HCT116 (cell line): ENCODE measurements around the gene RTN4. TPM values are rescaled to one million over a fixed set of nuclear protein-coding genes. Genes with fewer than 3 reads are reported as not detected.

Experiments used
- ATAC-seq: fragments of 200-7000 bp; cut with Tn5 transposase; 2 replicates; pipeline ENCODE4 v1.9.1; 2020; ENCODE audit warnings: mild to moderate bottlenecking, moderate library complexity
- BruUV-seq: library from RNA; stranded (reverse); fragments of 400-500 nt; replicated peaks from 2 replicates; lab custom pipeline; 2021; lab: Mats Ljungman, UMichigan
- CTCF ChIA-PET: fragments of 300-600 bp; sonication (Branson Sonifier 250); formaldehyde crosslinking; loops from one replicate; lab custom pipeline; 2021; ENCODE audit warnings: antibody characterized with exemption; lab: Charles Lee
- POLR2A ChIA-PET: fragments of 300-600, 350-600 bp; sonication (Branson Sonifier 250); formaldehyde crosslinking; loops from one replicate; lab custom pipeline; 2021; ENCODE audit warnings: antibody characterized with exemption; lab: Charles Lee
- RAD21 ChIA-PET, 2 experiments: fragments of 300-600 bp; sonication (Branson Sonifier 250); formaldehyde crosslinking; loops; one replicate each; lab custom pipeline; 2023; ENCODE audit warnings: low total read pairs in 2 of 2; ENCODE audit not compliant: uncharacterized antibody in 2 of 2, unreplicated experiment in 2 of 2, low non-redundant PET in 1 of 2; lab: Charles Lee
- DNase-seq: peaks from one replicate; pipeline ENCODE4 v3.0.0-alpha.2; 2010; ENCODE audit warnings: low read depth, low spot score
- H2AFZ ChIP-seq: fragments of 200-600 bp; shearing (Covaris generic), sonication (generic); 2 replicates; pipeline ENCODE4 v1.6.1; 2017; ENCODE audit warnings: low read depth, mixed run types, mixed read lengths, antibody characterized with exemption, low read length; ENCODE audit not compliant: poor library complexity, severe bottlenecking
- H3K27ac ChIP-seq: 2 replicates; pipeline ENCODE4 v1.5.1; 2012; ENCODE audit warnings: low read depth, low read length
- H3K27me3 ChIP-seq: fragments of 200-600 bp; sonication (generic); 2 replicates; pipeline ENCODE4 v1.6.1; 2016; ENCODE audit warnings: mixed run types, low read length, mixed read lengths; ENCODE audit not compliant: insufficient read depth
- H3K36me3 ChIP-seq, 2 experiments: fragments of 200-500 bp in 1 of 2; fragments of 200-600 bp in 1 of 2; sonication (Bioruptor generic) in 1 of 2; sonication (generic) in 1 of 2; 2 replicates each; pipeline versions ENCODE4 v1.5.1 to v1.6.1; 2014 to 2016; ENCODE audit warnings: low read length in 2 of 2, inconsistent platforms in 1 of 2, mixed read lengths in 1 of 2, mixed run types in 1 of 2; ENCODE audit not compliant: insufficient read depth in 2 of 2, control insufficient read depth in 1 of 2
- H3K4me1 ChIP-seq, 2 experiments: fragments of 200-600 bp in 1 of 2; sonication (generic) in 1 of 2; 2 replicates each; pipeline versions ENCODE4 v1.5.1 to v1.6.1; 2012 to 2017; ENCODE audit warnings: low read length in 2 of 2, inconsistent platforms in 1 of 2, mild to moderate bottlenecking in 1 of 2, mixed read lengths in 1 of 2, mixed run types in 1 of 2, moderate library complexity in 1 of 2; ENCODE audit not compliant: insufficient read depth in 2 of 2, control insufficient read depth in 1 of 2
- H3K4me2 ChIP-seq: fragments of 200-600 bp; sonication (generic); 2 replicates; pipeline ENCODE4 v1.6.1; 2017; ENCODE audit warnings: mixed run types, low read length, mixed read lengths
- H3K4me3 ChIP-seq, 2 experiments: fragments of 200-600 bp in 1 of 2; sonication (generic) in 1 of 2; replicated peaks in 1 of 2; 2 replicates each; pipeline ENCODE4 v1.5.1; 2011 to 2016; ENCODE audit warnings: low read length in 2 of 2, control low read depth in 1 of 2, low read depth in 1 of 2, mild to moderate bottlenecking in 1 of 2, mixed read lengths in 1 of 2, mixed run types in 1 of 2
- H3K79me2 ChIP-seq: fragments of 200-600 bp; sonication (generic); 2 replicates; pipeline ENCODE4 v1.6.1; 2017; ENCODE audit warnings: mild to moderate bottlenecking, mixed run types, low read length, moderate library complexity, mixed read lengths; ENCODE audit not compliant: insufficient read depth
- H3K9ac ChIP-seq: fragments of 200-600 bp; sonication (generic); 2 replicates; pipeline ENCODE4 v1.6.1; 2016; ENCODE audit warnings: low read length, mixed read lengths
- H3K9me2 ChIP-seq: fragments of 200-600 bp; sonication (generic), shearing (Covaris generic); 2 replicates; pipeline ENCODE4 v1.6.1; 2017; ENCODE audit warnings: mixed run types, mild to moderate bottlenecking, moderate library complexity; ENCODE audit not compliant: insufficient read depth
- H3K9me3 ChIP-seq, 2 experiments: fragments of 200-500 bp in 1 of 2; fragments of 200-600 bp in 1 of 2; sonication (Bioruptor generic) in 1 of 2; sonication (generic) in 1 of 2; 2 replicates each; pipeline ENCODE4 v1.6.1; 2014 to 2017; ENCODE audit warnings: low read length in 2 of 2, mixed read lengths in 2 of 2, inconsistent platforms in 1 of 2, low read depth in 1 of 2, mild to moderate bottlenecking in 1 of 2, mixed run types in 1 of 2, moderate library complexity in 1 of 2; ENCODE audit not compliant: control insufficient read depth in 1 of 2, insufficient read depth in 1 of 2
- H4K20me1 ChIP-seq: fragments of 200-600 bp; sonication (generic), shearing (Covaris generic); 2 replicates; pipeline ENCODE4 v1.6.1; 2017; ENCODE audit warnings: mixed run types, mild to moderate bottlenecking, moderate library complexity; ENCODE audit not compliant: insufficient read depth
- EGR1 ChIP-seq: IDR thresholded peaks from 2 replicates; pipeline ENCODE4 v1.6.1; 2012; ENCODE audit warnings: low read depth
- ELF1 ChIP-seq: IDR thresholded peaks from 2 replicates; pipeline ENCODE4 v1.6.1; 2012; ENCODE audit warnings: low read depth, borderline replicate concordance
- EZH2 ChIP-seq: fragments of 200-600 bp; sonication (generic); IDR thresholded peaks from 2 replicates; pipeline ENCODE4 v1.6.1; 2017; ENCODE audit warnings: antibody characterized with exemption, mixed run types
- EZH2phosphoT487 ChIP-seq: fragments of 200-600 bp; IDR thresholded peaks from 2 replicates; pipeline ENCODE4 v1.6.1; 2018; ENCODE audit warnings: antibody characterized with exemption, borderline replicate concordance
- FOSL1 ChIP-seq: IDR thresholded peaks from 2 replicates; pipeline ENCODE4 v1.6.1; 2012; ENCODE audit warnings: low read depth
- POLR2A ChIP-seq: IDR thresholded peaks from 2 replicates; pipeline ENCODE4 v1.7.0; 2011; ENCODE audit warnings: borderline replicate concordance; ENCODE audit not compliant: insufficient read depth, insufficient read length; ENCODE audit errors: extremely low read depth
- RAD21 ChIP-seq: IDR thresholded peaks from 2 replicates; pipeline ENCODE4 v1.6.1; 2012; ENCODE audit warnings: low read depth, mild to moderate bottlenecking
- SP1 ChIP-seq: IDR thresholded peaks from 2 replicates; pipeline ENCODE4 v1.6.1; 2012; ENCODE audit warnings: low read depth
- SRF ChIP-seq: IDR thresholded peaks from 2 replicates; pipeline ENCODE4 v1.6.1; 2012; ENCODE audit warnings: low read depth
- YY1 ChIP-seq: IDR thresholded peaks from 2 replicates; pipeline ENCODE4 v1.6.1; 2011; ENCODE audit warnings: low read length, low read depth, moderate library complexity, mild to moderate bottlenecking; ENCODE audit not compliant: insufficient replicate concordance; ENCODE audit errors: extremely low read depth
- ZFX ChIP-seq: fragments of 450-650 bp; IDR thresholded peaks from 2 replicates; pipeline ENCODE4 v1.6.1; 2017
- intact Hi-C: fragments of 100-400 bp; cut with micrococcal nuclease; formaldehyde crosslinking; loops from 2 replicates; pipeline ENCODE4 v1.10.0; 2022
- total RNA-seq: library from RNA; stranded (reverse); gene quantifications from one replicate; pipeline ENCODE4 v1.2.1, GENCODE V29; 2021; ENCODE audit not compliant: unreplicated experiment
- TF ChIP-seq, protein P1 (sequence below): IDR thresholded peaks from 2 replicates; pipeline ENCODE4 v1.6.1; 2012
- TF ChIP-seq, protein P2 (sequence below): IDR thresholded peaks from 2 replicates; pipeline ENCODE4 v1.6.1; 2011; ENCODE audit warnings: mild to moderate bottlenecking, low read length, moderate library complexity; ENCODE audit not compliant: insufficient replicate concordance; ENCODE audit errors: extremely low read depth
- TF ChIP-seq, protein P3 (sequence below): IDR thresholded peaks from 2 replicates; pipeline ENCODE4 v1.6.1; 2012
- TF ChIP-seq, protein P4 (sequence below), 3 experiments: fragments of 200-600 bp in 1 of 3; sonication (generic) in 1 of 3; IDR thresholded peaks in 2 of 3; conservative IDR thresholded peaks in 1 of 3; 2 replicates each; pipeline ENCODE4 v1.5.1; 2012 to 2017; ENCODE audit warnings: low read depth in 2 of 3, low read length in 2 of 3, antibody characterized with exemption in 1 of 3, borderline replicate concordance in 1 of 3, control low read depth in 1 of 3, mild to moderate bottlenecking in 1 of 3, mixed read lengths in 1 of 3, mixed run types in 1 of 3, moderate library complexity in 1 of 3; ENCODE audit not compliant: insufficient read depth in 1 of 3
- TF ChIP-seq, protein P5 (sequence below): IDR thresholded peaks from 2 replicates; pipeline ENCODE4 v1.6.1; 2012; ENCODE audit warnings: low read depth

RTN4 gene
- total RNA-seq, 1 experiment from 2014 or later = 221 TPM

DNA sequence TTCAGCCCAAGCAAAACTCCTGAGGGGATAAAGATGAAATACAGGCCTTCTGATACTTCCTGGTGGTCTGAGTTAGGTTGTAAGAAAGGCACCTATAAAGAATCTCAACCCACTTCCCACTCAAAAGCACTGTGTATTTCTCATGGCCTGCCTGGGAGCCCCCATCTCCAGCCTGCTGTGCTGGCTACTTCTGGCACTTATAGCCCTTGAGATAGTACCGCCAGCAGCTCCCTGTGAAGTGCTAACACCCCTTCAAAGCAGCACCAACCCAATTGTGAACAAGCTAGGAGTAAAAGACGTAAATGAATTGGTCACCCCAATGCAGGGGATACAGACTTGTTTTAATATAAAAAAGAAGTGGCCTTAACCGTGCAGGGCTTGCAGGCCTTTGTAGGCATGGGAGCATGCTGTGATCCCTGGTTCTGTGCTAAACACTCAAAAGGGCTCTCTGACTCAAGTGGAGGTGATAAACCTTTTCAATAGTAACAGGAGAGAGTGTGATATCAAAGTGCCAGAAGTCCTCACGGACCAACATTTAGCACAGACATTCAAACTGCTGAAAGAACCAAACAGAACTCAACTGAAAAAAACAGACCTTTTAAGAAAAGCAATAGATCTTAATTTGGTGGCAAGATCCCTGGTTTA, 80.8 kb downstream of the RTN4 start:
- TF ChIP-seq YY1 (no peak), ELF1 (no peak), POLR2A (no peak), EZH2 (no peak), SRF (no peak), ZFX (no peak), EZH2phosphoT487 (no peak), RAD21 (no peak), SP1 (no peak), EGR1 (no peak), FOSL1 (no peak)
- TF ChIP-seq, protein P1, sequence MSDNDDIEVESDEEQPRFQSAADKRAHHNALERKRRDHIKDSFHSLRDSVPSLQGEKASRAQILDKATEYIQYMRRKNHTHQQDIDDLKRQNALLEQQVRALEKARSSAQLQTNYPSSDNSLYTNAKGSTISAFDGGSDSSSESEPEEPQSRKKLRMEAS = no peak
- TF ChIP-seq, protein P2, sequence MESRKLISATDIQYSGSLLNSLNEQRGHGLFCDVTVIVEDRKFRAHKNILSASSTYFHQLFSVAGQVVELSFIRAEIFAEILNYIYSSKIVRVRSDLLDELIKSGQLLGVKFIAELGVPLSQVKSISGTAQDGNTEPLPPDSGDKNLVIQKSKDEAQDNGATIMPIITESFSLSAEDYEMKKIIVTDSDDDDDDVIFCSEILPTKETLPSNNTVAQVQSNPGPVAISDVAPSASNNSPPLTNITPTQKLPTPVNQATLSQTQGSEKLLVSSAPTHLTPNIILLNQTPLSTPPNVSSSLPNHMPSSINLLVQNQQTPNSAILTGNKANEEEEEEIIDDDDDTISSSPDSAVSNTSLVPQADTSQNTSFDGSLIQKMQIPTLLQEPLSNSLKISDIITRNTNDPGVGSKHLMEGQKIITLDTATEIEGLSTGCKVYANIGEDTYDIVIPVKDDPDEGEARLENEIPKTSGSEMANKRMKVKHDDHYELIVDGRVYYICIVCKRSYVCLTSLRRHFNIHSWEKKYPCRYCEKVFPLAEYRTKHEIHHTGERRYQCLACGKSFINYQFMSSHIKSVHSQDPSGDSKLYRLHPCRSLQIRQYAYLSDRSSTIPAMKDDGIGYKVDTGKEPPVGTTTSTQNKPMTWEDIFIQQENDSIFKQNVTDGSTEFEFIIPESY = no peak
- TF ChIP-seq, protein P3, sequence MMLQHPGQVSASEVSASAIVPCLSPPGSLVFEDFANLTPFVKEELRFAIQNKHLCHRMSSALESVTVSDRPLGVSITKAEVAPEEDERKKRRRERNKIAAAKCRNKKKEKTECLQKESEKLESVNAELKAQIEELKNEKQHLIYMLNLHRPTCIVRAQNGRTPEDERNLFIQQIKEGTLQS = no peak
- TF ChIP-seq, protein P4, sequence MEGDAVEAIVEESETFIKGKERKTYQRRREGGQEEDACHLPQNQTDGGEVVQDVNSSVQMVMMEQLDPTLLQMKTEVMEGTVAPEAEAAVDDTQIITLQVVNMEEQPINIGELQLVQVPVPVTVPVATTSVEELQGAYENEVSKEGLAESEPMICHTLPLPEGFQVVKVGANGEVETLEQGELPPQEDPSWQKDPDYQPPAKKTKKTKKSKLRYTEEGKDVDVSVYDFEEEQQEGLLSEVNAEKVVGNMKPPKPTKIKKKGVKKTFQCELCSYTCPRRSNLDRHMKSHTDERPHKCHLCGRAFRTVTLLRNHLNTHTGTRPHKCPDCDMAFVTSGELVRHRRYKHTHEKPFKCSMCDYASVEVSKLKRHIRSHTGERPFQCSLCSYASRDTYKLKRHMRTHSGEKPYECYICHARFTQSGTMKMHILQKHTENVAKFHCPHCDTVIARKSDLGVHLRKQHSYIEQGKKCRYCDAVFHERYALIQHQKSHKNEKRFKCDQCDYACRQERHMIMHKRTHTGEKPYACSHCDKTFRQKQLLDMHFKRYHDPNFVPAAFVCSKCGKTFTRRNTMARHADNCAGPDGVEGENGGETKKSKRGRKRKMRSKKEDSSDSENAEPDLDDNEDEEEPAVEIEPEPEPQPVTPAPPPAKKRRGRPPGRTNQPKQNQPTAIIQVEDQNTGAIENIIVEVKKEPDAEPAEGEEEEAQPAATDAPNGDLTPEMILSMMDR (IDR thresholded peaks at IDR 0.05 in 2 of 3, conservative IDR thresholded peaks at IDR 0.05 in 1 of 3; ENCODE audit: borderline replicate concordance in 1 of 3, insufficient read depth in 1 of 3, low read depth in 2 of 3, low read length in 2 of 3) = no peak
- TF ChIP-seq, protein P5, sequence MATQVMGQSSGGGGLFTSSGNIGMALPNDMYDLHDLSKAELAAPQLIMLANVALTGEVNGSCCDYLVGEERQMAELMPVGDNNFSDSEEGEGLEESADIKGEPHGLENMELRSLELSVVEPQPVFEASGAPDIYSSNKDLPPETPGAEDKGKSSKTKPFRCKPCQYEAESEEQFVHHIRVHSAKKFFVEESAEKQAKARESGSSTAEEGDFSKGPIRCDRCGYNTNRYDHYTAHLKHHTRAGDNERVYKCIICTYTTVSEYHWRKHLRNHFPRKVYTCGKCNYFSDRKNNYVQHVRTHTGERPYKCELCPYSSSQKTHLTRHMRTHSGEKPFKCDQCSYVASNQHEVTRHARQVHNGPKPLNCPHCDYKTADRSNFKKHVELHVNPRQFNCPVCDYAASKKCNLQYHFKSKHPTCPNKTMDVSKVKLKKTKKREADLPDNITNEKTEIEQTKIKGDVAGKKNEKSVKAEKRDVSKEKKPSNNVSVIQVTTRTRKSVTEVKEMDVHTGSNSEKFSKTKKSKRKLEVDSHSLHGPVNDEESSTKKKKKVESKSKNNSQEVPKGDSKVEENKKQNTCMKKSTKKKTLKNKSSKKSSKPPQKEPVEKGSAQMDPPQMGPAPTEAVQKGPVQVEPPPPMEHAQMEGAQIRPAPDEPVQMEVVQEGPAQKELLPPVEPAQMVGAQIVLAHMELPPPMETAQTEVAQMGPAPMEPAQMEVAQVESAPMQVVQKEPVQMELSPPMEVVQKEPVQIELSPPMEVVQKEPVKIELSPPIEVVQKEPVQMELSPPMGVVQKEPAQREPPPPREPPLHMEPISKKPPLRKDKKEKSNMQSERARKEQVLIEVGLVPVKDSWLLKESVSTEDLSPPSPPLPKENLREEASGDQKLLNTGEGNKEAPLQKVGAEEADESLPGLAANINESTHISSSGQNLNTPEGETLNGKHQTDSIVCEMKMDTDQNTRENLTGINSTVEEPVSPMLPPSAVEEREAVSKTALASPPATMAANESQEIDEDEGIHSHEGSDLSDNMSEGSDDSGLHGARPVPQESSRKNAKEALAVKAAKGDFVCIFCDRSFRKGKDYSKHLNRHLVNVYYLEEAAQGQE = no peak
- peaks cover 0 to 5% of the 10 kb centered on the region in 2 experiments; a peak in 1 of 4 replicates for H3K4me1 ChIP-seq
- peaks cover 4 to 27% of the 10 kb centered on the region in 2 experiments; a peak in 2 of 4 replicates for H3K36me3 ChIP-seq
- no peak overlapping the region for H3K9ac ChIP-seq
- peaks cover 18% of the 10 kb centered on the region for H3K79me2 ChIP-seq
- ChIA-PET POLR2A (no interaction called here), CTCF (no interaction called here), RAD21 (no interaction called here)
- no peak overlapping the region for H2AFZ ChIP-seq
- H4K20me1 ChIP-seq = peaks cover 6% of the 10 kb centered on the region; the same call in 1 of the 2 replicates
- intact Hi-C loops = no loop called here
- ATAC-seq (no peak), DNase-seq (no peak)
- no peak overlapping the region for H3K27ac ChIP-seq
- no peaks in the 10 kb centered on the region for H3K9me2 ChIP-seq
- H3K27me3 ChIP-seq = no peaks in the 10 kb centered on the region
- no peak overlapping the region for H3K4me3 ChIP-seq
- no peak overlapping the region for H3K4me2 ChIP-seq
- no peaks in the 10 kb centered on the region for H3K9me3 ChIP-seq
- no TSS peak for BruUV-seq
